IMR-90 (cell line): Measurements from ENCODE around the gene CCL28. TPM values are rescaled to one million over a fixed set of nuclear protein-coding genes. Genes with fewer than 3 reads are reported as not detected.

Experiments used
- ATAC-seq: fragments of 200-7000 bp; cut with Tn5 transposase; 2 replicates; pipeline ENCODE4 v1.9.1; 2020; ENCODE audit warnings: low read depth, mild to moderate bottlenecking, moderate library complexity
- BruUV-seq: library from RNA; stranded (reverse); fragments of 400-500 nt; replicated peaks from 2 replicates; lab custom pipeline; 2021; lab: Mats Ljungman, UMichigan
- CTCF ChIA-PET: fragments of 300-600 bp; formaldehyde crosslinking; extraction: SDS; loops from one replicate; lab custom pipeline; 2021; ENCODE audit warnings: antibody characterized with exemption; lab: Yijun Ruan, JAX
- POLR2A ChIA-PET: fragments of 300-600 bp; sonication (Branson Sonifier 250); formaldehyde crosslinking; loops from one replicate; lab custom pipeline; 2022; ENCODE audit warnings: antibody characterized with exemption; ENCODE audit not compliant: unreplicated experiment; lab: Charles Lee
- DNase-seq: peaks from one replicate; pipeline ENCODE4 v3.0.0; 2013
- H2AFZ ChIP-seq: replicated peaks from 2 replicates; pipeline ENCODE3; 2013; ENCODE audit warnings: low read length, mild to moderate bottlenecking; ENCODE audit not compliant: poor library complexity
- H2AK5ac ChIP-seq: 2 replicates; pipeline ENCODE4 v1.6.1; 2013; ENCODE audit warnings: low read depth, low read length, inconsistent platforms
- H2AK9ac ChIP-seq: replicated peaks from 2 replicates; pipeline ENCODE3; 2013; ENCODE audit warnings: mild to moderate bottlenecking, low read depth, low read length, moderate library complexity; ENCODE audit not compliant: poor library complexity
- H2BK120ac ChIP-seq: 2 replicates; pipeline ENCODE4 v1.6.1; 2013; ENCODE audit warnings: low read depth, low read length, inconsistent platforms
- H2BK15ac ChIP-seq: 3 replicates; pipeline ENCODE4 v1.6.1; 2013; ENCODE audit warnings: low read depth, low read length, inconsistent platforms
- H2BK20ac ChIP-seq: 2 replicates; pipeline ENCODE4 v1.6.1; 2013; ENCODE audit warnings: low read depth, mild to moderate bottlenecking, inconsistent platforms, low read length, moderate library complexity
- H2BK5ac ChIP-seq: 2 replicates; pipeline ENCODE4 v1.6.1; 2013; ENCODE audit warnings: mild to moderate bottlenecking, low read depth, low read length, inconsistent platforms; ENCODE audit not compliant: poor library complexity, severe bottlenecking
- H3K14ac ChIP-seq: replicated peaks from 2 replicates; pipeline ENCODE4 v1.6.1; 2013; ENCODE audit warnings: low read depth, low read length, inconsistent platforms
- H3K18ac ChIP-seq: 2 replicates; pipeline ENCODE4 v1.6.1; 2013; ENCODE audit warnings: low read depth, low read length, control low read depth
- H3K23ac ChIP-seq: 2 replicates; pipeline ENCODE4 v1.6.1; 2013; ENCODE audit warnings: low read depth, low read length, inconsistent platforms
- H3K27ac ChIP-seq: 2 replicates; pipeline ENCODE4 v1.5.1; 2013; ENCODE audit warnings: mild to moderate bottlenecking, control low read depth, low read length; ENCODE audit not compliant: insufficient read depth
- H3K27me3 ChIP-seq: 2 replicates; pipeline ENCODE4 v1.6.1; 2013; ENCODE audit warnings: low read length; ENCODE audit not compliant: control insufficient read depth, insufficient read depth
- H3K36me3 ChIP-seq: 2 replicates; pipeline ENCODE4 v1.6.1; 2013; ENCODE audit warnings: low read length, mixed read lengths; ENCODE audit not compliant: control insufficient read depth, insufficient read depth
- H3K4ac ChIP-seq: 2 replicates; pipeline ENCODE4 v1.6.1; 2013; ENCODE audit warnings: low read depth, low read length, inconsistent platforms
- H3K4me1 ChIP-seq: 2 replicates; pipeline ENCODE4 v1.6.1; 2013; ENCODE audit warnings: low read length, mixed read lengths; ENCODE audit not compliant: control insufficient read depth, insufficient read depth
- H3K4me2 ChIP-seq: 2 replicates; pipeline ENCODE4 v1.6.1; 2013; ENCODE audit warnings: low read depth, mild to moderate bottlenecking, control low read depth, low read length, moderate library complexity
- H3K4me3 ChIP-seq: 2 replicates; pipeline ENCODE4 v1.5.1; 2013; ENCODE audit warnings: low read depth, mild to moderate bottlenecking, control low read depth, low read length, moderate library complexity; ENCODE audit not compliant: insufficient read depth
- H3K56ac ChIP-seq: 2 replicates; pipeline ENCODE4 v1.6.1; 2013; ENCODE audit warnings: low read length, inconsistent platforms; ENCODE audit not compliant: insufficient read depth; ENCODE audit errors: extremely low read depth
- H3K79me1 ChIP-seq, 2 experiments: 2 replicates each; pipeline ENCODE4 v1.6.1; 2013; ENCODE audit warnings: low read length in 2 of 2, inconsistent platforms in 1 of 2, low read depth in 1 of 2
- H3K9ac ChIP-seq: 2 replicates; pipeline ENCODE4 v1.6.1; 2013; ENCODE audit warnings: low read depth, low read length, control low read depth
- H3K9me1 ChIP-seq: 2 replicates; pipeline ENCODE4 v1.6.1; 2013; ENCODE audit warnings: low read length, inconsistent platforms; ENCODE audit not compliant: insufficient read depth
- H3K9me3 ChIP-seq: 2 replicates; pipeline ENCODE4 v1.6.1; 2013; ENCODE audit warnings: low read length; ENCODE audit not compliant: control insufficient read depth, insufficient read depth
- H4K20me1 ChIP-seq: 2 replicates; pipeline ENCODE4 v1.6.1; 2013; ENCODE audit warnings: low read length, inconsistent platforms; ENCODE audit not compliant: insufficient read depth
- H4K5ac ChIP-seq: 2 replicates; pipeline ENCODE4 v1.6.1; 2013; ENCODE audit warnings: mild to moderate bottlenecking, low read depth, low read length, control low read depth
- H4K8ac ChIP-seq, 2 experiments: 2 replicates each; pipeline ENCODE4 v1.6.1; 2013; ENCODE audit warnings: low read depth in 2 of 2, low read length in 2 of 2, control low read depth in 1 of 2, inconsistent platforms in 1 of 2
- H4K91ac ChIP-seq: 2 replicates; pipeline ENCODE4 v1.6.1; 2013; ENCODE audit warnings: low read depth, low read length, inconsistent platforms; ENCODE audit not compliant: insufficient read depth
- CHD1 ChIP-seq: IDR thresholded peaks from 2 replicates; pipeline ENCODE4 v1.6.1; 2012; ENCODE audit warnings: low read depth, low read length, improper control_type of control experiment
- MAZ ChIP-seq: IDR thresholded peaks from 2 replicates; pipeline ENCODE4 v1.6.1; 2012; ENCODE audit warnings: low read depth, mild to moderate bottlenecking, low read length, improper control_type of control experiment, moderate library complexity, borderline replicate concordance
- WGBS, 2 experiments: methylation state at CpG; one replicate each; pipeline versions ENCODE4 v1.1.5 to v1.1.7; 2013; ENCODE audit warnings: missing lambda C conversion rate in 2 of 2; ENCODE audit not compliant: insufficient read length in 1 of 2; ENCODE audit errors: extremely low coverage in 2 of 2; 5-methylcytosine and 5-hydroxymethylcytosine counted together
- dilution Hi-C: fragments of 300-500 bp; cut with HindIII; formaldehyde crosslinking; loops from one replicate; pipeline ENCODE4 v1.14.3; 2018; ENCODE audit warnings: low sequenced_read_pairs; ENCODE audit not compliant: unreplicated experiment
- in situ Hi-C: fragments of 300-500 bp; cut with MboI; formaldehyde crosslinking; loops from 3 replicates; pipeline ENCODE4 v1.14.3; 2019; ENCODE audit warnings: low sequenced_read_pairs, inconsistent platforms, mixed read lengths
- intact Hi-C: fragments of 100-400 bp; cut with micrococcal nuclease; formaldehyde crosslinking; loops from 2 replicates; pipeline ENCODE4 v1.10.0; 2022
- polyA plus RNA-seq, 3 experiments: library from polyadenylated mRNA; depleted of rRNA; stranded (reverse); fragments of >200 nt; gene quantifications; 2 replicates each; pipeline ENCODE4 v1.2.3, GENCODE V29; 2012; ENCODE audit warnings: low replicate concordance in 1 of 3
- total RNA-seq: library from RNA; depleted of rRNA; stranded (reverse); fragments of >200 nt; gene quantifications from 2 replicates; pipeline ENCODE4 v1.2.3, GENCODE V29; 2012
- TF ChIP-seq, protein P1 (sequence below): conservative IDR thresholded peaks from 2 replicates; pipeline ENCODE4 v1.5.1; 2012; ENCODE audit warnings: mild to moderate bottlenecking, low read depth, low read length, improper control_type of control experiment
- TF ChIP-seq, protein P2 (sequence below): fragments of 150-350 bp; IDR thresholded peaks from 2 replicates; pipeline ENCODE4 v1.6.1; 2017; ENCODE audit warnings: mild to moderate bottlenecking, antibody characterized with exemption, low read length, low read depth

CCL28 gene
- total and polyA plus RNA-seq, 2 of the 4 experiments (the other 2 are of a cell fraction) = under 0.01 to 0.02 TPM

DNA sequence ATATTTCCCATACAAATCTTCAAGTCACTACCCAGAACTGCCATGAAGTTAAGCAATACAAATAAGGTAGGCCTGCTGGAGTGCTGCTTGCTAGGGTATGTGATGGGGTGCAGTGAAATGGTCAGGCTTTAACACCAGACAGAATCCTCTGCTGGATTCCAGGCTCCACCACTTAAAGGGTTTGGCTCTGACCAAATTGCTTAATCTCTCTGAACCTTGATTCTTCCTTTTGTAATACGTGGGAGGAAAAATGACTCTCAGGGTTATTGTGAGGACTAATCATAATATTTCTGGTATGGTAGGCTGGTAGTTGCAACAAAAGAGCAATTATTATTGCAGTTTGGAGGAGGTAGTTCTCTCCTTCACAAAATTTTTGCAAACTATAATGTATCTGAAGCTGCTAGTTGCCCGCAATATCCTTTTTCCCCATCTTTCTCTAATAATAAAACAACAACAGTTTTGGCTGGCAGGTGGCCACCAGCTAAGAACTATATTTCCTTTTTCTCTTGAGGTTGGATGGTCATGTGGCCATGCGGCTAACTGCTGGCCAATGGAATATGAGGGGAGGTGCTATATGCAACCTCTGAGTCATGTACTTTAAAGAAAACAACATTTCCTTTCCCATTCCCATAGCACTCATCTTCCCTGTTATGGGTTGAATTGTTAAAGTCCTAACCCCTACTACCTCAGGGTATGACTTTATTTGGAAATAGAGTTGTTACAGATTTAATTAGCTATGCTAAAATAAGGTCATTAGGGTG lies 44.1 kb downstream of the CCL28 start:
- Histone ChIP-seq H3K36me3 (no peaks in the 10 kb centered on the region), H3K27ac (no peak overlapping the region), H3K56ac (no peak overlapping the region), H2BK15ac (no peak overlapping the region), H2BK120ac (no peak overlapping the region), H3K23ac (no peak overlapping the region), H3K9ac (no peak overlapping the region), H3K4ac (no peak overlapping the region), H3K14ac (no peak overlapping the region), H2AK5ac (no peak overlapping the region), H3K4me1 (no peaks in the 10 kb centered on the region), H4K20me1 (no peaks in the 10 kb centered on the region), H3K79me1 (no peaks in the 10 kb centered on the region), H3K9me3 (no peaks in the 10 kb centered on the region), H2BK20ac (no peak overlapping the region), H4K8ac (no peak overlapping the region), H3K18ac (no peak overlapping the region), H3K27me3 (no peaks in the 10 kb centered on the region), H2AFZ (no peak overlapping the region), H2BK5ac (no peak overlapping the region), H3K4me3 (no peak overlapping the region), H3K4me2 (no peak overlapping the region), H4K91ac (no peak overlapping the region), H4K5ac (no peak overlapping the region), H3K9me1 (no peaks in the 10 kb centered on the region), H2AK9ac (no peak overlapping the region)
- WGBS, 2 experiments = no CpG with 5 or more reads among the region's 3 CpGs
- BruUV-seq = no TSS peak
- peak; percentile 4 for DNase-seq
- TF ChIP-seq MAZ (no peak), CHD1 (no peak)
- TF ChIP-seq, protein P1, sequence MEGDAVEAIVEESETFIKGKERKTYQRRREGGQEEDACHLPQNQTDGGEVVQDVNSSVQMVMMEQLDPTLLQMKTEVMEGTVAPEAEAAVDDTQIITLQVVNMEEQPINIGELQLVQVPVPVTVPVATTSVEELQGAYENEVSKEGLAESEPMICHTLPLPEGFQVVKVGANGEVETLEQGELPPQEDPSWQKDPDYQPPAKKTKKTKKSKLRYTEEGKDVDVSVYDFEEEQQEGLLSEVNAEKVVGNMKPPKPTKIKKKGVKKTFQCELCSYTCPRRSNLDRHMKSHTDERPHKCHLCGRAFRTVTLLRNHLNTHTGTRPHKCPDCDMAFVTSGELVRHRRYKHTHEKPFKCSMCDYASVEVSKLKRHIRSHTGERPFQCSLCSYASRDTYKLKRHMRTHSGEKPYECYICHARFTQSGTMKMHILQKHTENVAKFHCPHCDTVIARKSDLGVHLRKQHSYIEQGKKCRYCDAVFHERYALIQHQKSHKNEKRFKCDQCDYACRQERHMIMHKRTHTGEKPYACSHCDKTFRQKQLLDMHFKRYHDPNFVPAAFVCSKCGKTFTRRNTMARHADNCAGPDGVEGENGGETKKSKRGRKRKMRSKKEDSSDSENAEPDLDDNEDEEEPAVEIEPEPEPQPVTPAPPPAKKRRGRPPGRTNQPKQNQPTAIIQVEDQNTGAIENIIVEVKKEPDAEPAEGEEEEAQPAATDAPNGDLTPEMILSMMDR = no peak
- TF ChIP-seq, protein P2, sequence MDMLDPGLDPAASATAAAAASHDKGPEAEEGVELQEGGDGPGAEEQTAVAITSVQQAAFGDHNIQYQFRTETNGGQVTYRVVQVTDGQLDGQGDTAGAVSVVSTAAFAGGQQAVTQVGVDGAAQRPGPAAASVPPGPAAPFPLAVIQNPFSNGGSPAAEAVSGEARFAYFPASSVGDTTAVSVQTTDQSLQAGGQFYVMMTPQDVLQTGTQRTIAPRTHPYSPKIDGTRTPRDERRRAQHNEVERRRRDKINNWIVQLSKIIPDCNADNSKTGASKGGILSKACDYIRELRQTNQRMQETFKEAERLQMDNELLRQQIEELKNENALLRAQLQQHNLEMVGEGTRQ = 0 out of 2 replicates have a peak, but pooled peaks have one; percentile 39
- ChIA-PET POLR2A (no interaction called here), CTCF (no interaction called here)
- dilution Hi-C loops (no loop called here), intact Hi-C loops (no loop called here), in situ Hi-C loops (no loop called here)
- ATAC-seq = no peak
